DND-41 (cell line): Measurements from ENCODE around the gene IGFBP1.

Experiments
- ATAC-seq: fragments of 200-7000 bp; cut with Tn5 transposase; 3 replicates; pipeline ENCODE4 v1.9.1; 2021; ENCODE audit warnings: low read depth; ENCODE audit not compliant: insufficient read depth
- DNase-seq: peaks from one replicate; pipeline ENCODE4 v3.0.0-alpha.2; 2020
- H2AFZ ChIP-seq: 2 replicates; pipeline ENCODE4 v1.6.0; 2012; ENCODE audit warnings: low read depth, low read length
- H3K27ac ChIP-seq: 2 replicates; pipeline ENCODE4 v1.5.1; 2012; ENCODE audit warnings: low read length, inconsistent platforms
- H3K27me3 ChIP-seq: fragments of 200-600 bp; sonication (generic); 2 replicates; pipeline ENCODE4 v1.6.0; 2012; ENCODE audit warnings: low read length, mild to moderate bottlenecking, inconsistent platforms; ENCODE audit not compliant: insufficient read depth, poor library complexity
- H3K36me3 ChIP-seq: 2 replicates; pipeline ENCODE4 v1.5.1; 2012; ENCODE audit warnings: low read length, inconsistent platforms; ENCODE audit not compliant: insufficient read depth
- H3K4me1 ChIP-seq: 2 replicates; pipeline ENCODE4 v1.5.1; 2012; ENCODE audit warnings: mild to moderate bottlenecking, low read length; ENCODE audit not compliant: insufficient read depth
- H3K4me2 ChIP-seq: 2 replicates; pipeline ENCODE4 v1.6.0; 2012; ENCODE audit warnings: mild to moderate bottlenecking, moderate library complexity, low read length, inconsistent platforms; ENCODE audit not compliant: insufficient read depth
- H3K4me3 ChIP-seq, 2 experiments: fragments of 200-600 bp in 1 of 2; shearing (Covaris generic) in 1 of 2; 2 replicates each; pipeline ENCODE4 v1.5.1; 2012 to 2016; ENCODE audit warnings: inconsistent platforms in 2 of 2, low read length in 2 of 2, mild to moderate bottlenecking in 2 of 2, low read depth in 1 of 2, moderate library complexity in 1 of 2
- H3K79me2 ChIP-seq: 2 replicates; pipeline ENCODE4 v1.6.0; 2012; ENCODE audit warnings: low read length, inconsistent platforms; ENCODE audit not compliant: insufficient read depth
- H3K9ac ChIP-seq: 2 replicates; pipeline ENCODE4 v1.6.0; 2012; ENCODE audit warnings: low read depth, mild to moderate bottlenecking, inconsistent platforms, low read length, moderate library complexity
- H3K9me3 ChIP-seq: 2 replicates; pipeline ENCODE4 v1.5.1; 2012; ENCODE audit warnings: low read length, moderate library complexity, mild to moderate bottlenecking, inconsistent platforms; ENCODE audit not compliant: insufficient read depth, severe bottlenecking
- H4K20me1 ChIP-seq: 2 replicates; pipeline ENCODE4 v1.6.0; 2012; ENCODE audit warnings: low read length; ENCODE audit not compliant: insufficient read depth
- CTCF ChIP-seq: IDR thresholded peaks from 2 replicates; pipeline ENCODE4 v1.5.1; 2012; ENCODE audit warnings: borderline replicate concordance, low read length, moderate library complexity, mild to moderate bottlenecking; ENCODE audit not compliant: poor library complexity, severe bottlenecking; ENCODE audit errors: extremely low read depth
- EZH2 ChIP-seq: IDR thresholded peaks from 3 replicates; pipeline ENCODE4 v1.6.1; 2012; ENCODE audit warnings: borderline replicate concordance, low read depth, mild to moderate bottlenecking, moderate library complexity, low read length, inconsistent platforms; ENCODE audit not compliant: severe bottlenecking

Gene IGFBP1

GRCh38 chr7:45878457-45879144 lies 9.7 kb upstream of the IGFBP1 start:
- Histone ChIP-seq H3K4me3 (no peak overlapping the region), H3K27ac (no peak overlapping the region), H4K20me1 (no peaks in the 10 kb centered on the region), H3K9me3 (no peaks in the 10 kb centered on the region), H3K9ac (no peak overlapping the region), H2AFZ (no peak overlapping the region), H3K4me2 (no peak overlapping the region), H3K36me3 (no peaks in the 10 kb centered on the region), H3K27me3 (no peaks in the 10 kb centered on the region), H3K79me2 (no peaks in the 10 kb centered on the region), H3K4me1 (no peaks in the 10 kb centered on the region)
- no peak for DNase-seq
- no peak for ATAC-seq
- TF ChIP-seq CTCF, result no peak
- TF ChIP-seq EZH2, result no peak

- no peak overlapping the region for H2AFZ ChIP-seq
- no peak overlapping the region for H3K4me3 ChIP-seq
- H3K27me3 ChIP-seq, result no peaks in the 10 kb centered on the region
- TF ChIP-seq EZH2 (no peak), CTCF (no peak)
- no peaks in the 10 kb centered on the region for H3K4me1 ChIP-seq
- no peaks in the 10 kb centered on the region for H4K20me1 ChIP-seq
- H3K36me3 ChIP-seq, result no peaks in the 10 kb centered on the region
- H3K9ac ChIP-seq, result no peak overlapping the region
- no peaks in the 10 kb centered on the region for H3K9me3 ChIP-seq
- ATAC-seq, result no peak
- DNase-seq, result no peak
- H3K27ac ChIP-seq, result no peak overlapping the region
- H3K4me2 ChIP-seq, result no peak overlapping the region
- no peaks in the 10 kb centered on the region for H3K79me2 ChIP-seq
These were observed 7.8 kb upstream of the IGFBP1 start for GRCh38 chr7:45880433-45880860.

GRCh38 chr7:45881280-45881758 lies 7.0 kb upstream of the IGFBP1 start:
- TF ChIP-seq CTCF, result no peak
- no peak for TF ChIP-seq EZH2
- no peaks in the 10 kb centered on the region for H3K36me3 ChIP-seq
- no peaks in the 10 kb centered on the region for H3K9me3 ChIP-seq
- no peak overlapping the region for H3K9ac ChIP-seq
- H3K4me1 ChIP-seq, result no peaks in the 10 kb centered on the region
- H3K79me2 ChIP-seq, result no peaks in the 10 kb centered on the region
- no peak for DNase-seq
- H2AFZ ChIP-seq, result no peak overlapping the region
- H3K4me3 ChIP-seq, result no peak overlapping the region
- H4K20me1 ChIP-seq, result no peaks in the 10 kb centered on the region
- no peaks in the 10 kb centered on the region for H3K27me3 ChIP-seq
- no peak overlapping the region for H3K4me2 ChIP-seq
- no peak overlapping the region for H3K27ac ChIP-seq
- ATAC-seq, result no peak
